Activated CD8-positive, alpha-beta memory T cell treated with anti-CD3 and anti-CD28 coated beads, Interleukin-2, amount 10 ng/mL, durations not matched to agents 7 days and 5 days (primary cell): Measurements from ENCODE around the gene GALNT10. TPM values are rescaled to one million over a fixed set of nuclear protein-coding genes. Genes with fewer than 3 reads are reported as not detected.
"Not testable (repeated sequence)": the region's sequence is repeated elsewhere in the genome, so short reads cannot be mapped to it uniquely, and the experiment has no call there.

Experiments
- ATAC-seq: fragments of 150-1000 bp; cut with Tn5 transposase; one replicate; pipeline ENCODE4 v1.10.0; 2021; ENCODE audit warnings: moderate library complexity
- CTCF ChIA-PET: fragments of 350-600 bp; sonication (Branson Sonifier 250); formaldehyde crosslinking; loops from one replicate; lab custom pipeline; 2021; ENCODE audit warnings: antibody characterized with exemption; lab: Charles Lee
- DNase-seq: peaks from one replicate; pipeline ENCODE4 v3.0.0-alpha.2; 2020
- H3K27ac Mint-ChIP-seq: one replicate; pipeline ENCODE4 v1.8.0; 2021; ENCODE audit warnings: mild to moderate bottlenecking, mixed read lengths
- H3K27me3 Mint-ChIP-seq: one replicate; pipeline ENCODE4 v1.8.0; 2021; ENCODE audit warnings: mixed read lengths
- H3K36me3 Mint-ChIP-seq: one replicate; pipeline ENCODE4 v1.8.0; 2021; ENCODE audit warnings: mild to moderate bottlenecking, mixed read lengths
- H3K4me1 Mint-ChIP-seq: one replicate; pipeline ENCODE4 v1.8.0; 2021; ENCODE audit warnings: mixed read lengths
- H3K4me3 Mint-ChIP-seq: one replicate; pipeline ENCODE4 v1.8.0; 2021; ENCODE audit warnings: mild to moderate bottlenecking, moderate library complexity, mixed read lengths
- H3K9me3 Mint-ChIP-seq: one replicate; pipeline ENCODE4 v1.8.0; 2022; ENCODE audit warnings: low read depth, mixed read lengths
- total RNA-seq, 2 experiments: library from RNA; stranded (reverse); gene quantifications; one replicate each; pipeline ENCODE4 v1.2.3, GENCODE V29; 2021

The GALNT10 gene
- 10 to 100 TPM; 28.4 to 34.8 TPM for total RNA-seq

- CTCF ChIA-PET, result interaction anchor here (0.6 to 7.7 kb wide), 17 partner anchors 9 to 216 kb away, joined by 3 to 119 read pairs (median 6); partner anchors contain the start of genes FAM114A2 and MFAP3
- DNase-seq, result peak; percentile 71
- Mint-ChIP-seq H3K4me1 (peaks cover 37% of the 10 kb centered on the region), H3K4me3 (peak within 1 kb of the TSS; percentile 92), H3K36me3 (peaks cover 10% of the 10 kb centered on the region), H3K27me3 (peaks cover 3% of the 10 kb centered on the region), H3K9me3 (no peaks in the 10 kb centered on the region), H3K27ac (peak within 1 kb of the TSS; percentile 81)
- ATAC-seq, result peak; percentile 80
These were observed at the start of gene GALNT10 for GRCh38 chr5:154190595-154191304. GALNT10 (plus strand) TSS chr5:154190733; CDS start chr5:154190867, 134 bp downstream.

GRCh38 chr5:154141745-154142221, 48.8 kb upstream of the GALNT10 start:
- peaks cover 5% of the 10 kb centered on the region for H3K27me3 Mint-ChIP-seq

GRCh38 chr5:154143211-154143641, 47.3 kb upstream of the GALNT10 start:
- Mint-ChIP-seq H3K9me3 (no peaks in the 10 kb centered on the region), H3K27me3 (peaks cover 5% of the 10 kb centered on the region), H3K4me1 (no peaks in the 10 kb centered on the region), H3K4me3 (no peak overlapping the region), H3K36me3 (no peaks in the 10 kb centered on the region), H3K27ac (no peak overlapping the region)
- CTCF ChIA-PET, result no interaction called here
- no peak for ATAC-seq
- no peak for DNase-seq

More at GRCh38 chr5:154141745-154142221, 48.8 kb upstream of the GALNT10 start:
- ATAC-seq (no peak), DNase-seq (no peak)
- CTCF ChIA-PET, result interaction anchor here (1.3 kb wide), 1 partner anchor 10 kb away, joined by 3 read pairs; no protein-coding TSS in a partner anchor
- H3K27ac Mint-ChIP-seq, result no peak overlapping the region
- no peaks in the 10 kb centered on the region for H3K36me3 Mint-ChIP-seq
- no peaks in the 10 kb centered on the region for H3K9me3 Mint-ChIP-seq
- H3K4me1 Mint-ChIP-seq, result no peaks in the 10 kb centered on the region
- no peak overlapping the region for H3K4me3 Mint-ChIP-seq

- DNase-seq, result no peak
- H3K36me3 Mint-ChIP-seq, result no peaks in the 10 kb centered on the region
- H3K4me3 Mint-ChIP-seq, result no peak overlapping the region
- H3K9me3 Mint-ChIP-seq, result no peaks in the 10 kb centered on the region
- no peak overlapping the region for H3K27ac Mint-ChIP-seq
- no peaks in the 10 kb centered on the region for H3K4me1 Mint-ChIP-seq
- CTCF ChIA-PET, result interaction anchor here (1.1 kb wide), 1 partner anchor 73 kb away, joined by 3 read pairs; no protein-coding TSS in a partner anchor
- ATAC-seq, result no peak
- H3K27me3 Mint-ChIP-seq, result peaks cover 5% of the 10 kb centered on the region
These were observed 45.3 kb upstream of the GALNT10 start for GRCh38 chr5:154145268-154145667.

- ATAC-seq, result no peak
- H3K4me1 Mint-ChIP-seq, result no peaks in the 10 kb centered on the region
- no peak overlapping the region for H3K27ac Mint-ChIP-seq
- H3K27me3 Mint-ChIP-seq, result no peaks in the 10 kb centered on the region
- no peaks in the 10 kb centered on the region for H3K9me3 Mint-ChIP-seq
- H3K4me3 Mint-ChIP-seq, result no peak overlapping the region
- CTCF ChIA-PET, result interaction anchor here (1.0 kb wide), 2 partner anchors 34 to 71 kb away, joined by 3 to 4 read pairs; no protein-coding TSS in a partner anchor
- H3K36me3 Mint-ChIP-seq, result no peaks in the 10 kb centered on the region
- DNase-seq, result no peak
These were observed 44.1 kb upstream of the GALNT10 start for GRCh38 chr5:154146409-154146808.

GRCh38 chr5:154147666-154148065, 42.9 kb upstream of the GALNT10 start:
- CTCF ChIA-PET, result interaction anchor here (1.3 to 1.4 kb wide), 2 partner anchors 12 to 75 kb away, joined by 3 read pairs; no protein-coding TSS in a partner anchor
- no peak overlapping the region for H3K4me3 Mint-ChIP-seq
- H3K27me3 Mint-ChIP-seq, result no peaks in the 10 kb centered on the region

GRCh38 chr5:154150471-154150870, 40.1 kb upstream of the GALNT10 start:
- DNase-seq, CTCF ChIA-PET, ATAC-seq, H3K27me3 Mint-ChIP-seq, H3K27ac Mint-ChIP-seq, H3K4me3 Mint-ChIP-seq, H3K4me1 Mint-ChIP-seq, H3K9me3 Mint-ChIP-seq, H3K36me3 Mint-ChIP-seq: not testable (repeated sequence)

More at GRCh38 chr5:154147666-154148065, 42.9 kb upstream of the GALNT10 start:
- Mint-ChIP-seq H3K9me3 (no peaks in the 10 kb centered on the region), H3K4me1 (no peaks in the 10 kb centered on the region), H3K27ac (no peak overlapping the region), H3K36me3 (no peaks in the 10 kb centered on the region)
- ATAC-seq, result no peak
- no peak for DNase-seq

GRCh38 chr5:154157483-154158378, 32.8 kb upstream of the GALNT10 start:
- no peak for DNase-seq
- H3K9me3 Mint-ChIP-seq, result no peaks in the 10 kb centered on the region
- no peak overlapping the region for H3K27ac Mint-ChIP-seq
- CTCF ChIA-PET, result interaction anchor here (1.1 to 3.3 kb wide), 4 partner anchors 26 to 247 kb away, joined by 3 to 9 read pairs (median 4); no protein-coding TSS in a partner anchor
- H3K4me1 Mint-ChIP-seq, result no peaks in the 10 kb centered on the region
- H3K27me3 Mint-ChIP-seq, result peaks cover 39% of the 10 kb centered on the region
- ATAC-seq, result no peak
- no peak overlapping the region for H3K4me3 Mint-ChIP-seq
- no peaks in the 10 kb centered on the region for H3K36me3 Mint-ChIP-seq

- H3K27me3 Mint-ChIP-seq, result peaks cover 44% of the 10 kb centered on the region
- ATAC-seq (no peak), DNase-seq (no peak)
- H3K9me3 Mint-ChIP-seq, result no peaks in the 10 kb centered on the region
- no peak overlapping the region for H3K27ac Mint-ChIP-seq
- no peaks in the 10 kb centered on the region for H3K36me3 Mint-ChIP-seq
- CTCF ChIA-PET, result interaction anchor here (1.3 to 3.3 kb wide), 2 partner anchors 27 to 86 kb away, joined by 3 to 9 read pairs; no protein-coding TSS in a partner anchor
- H3K4me3 Mint-ChIP-seq, result no peak overlapping the region
- no peaks in the 10 kb centered on the region for H3K4me1 Mint-ChIP-seq
These were observed 32.2 kb upstream of the GALNT10 start for GRCh38 chr5:154158379-154158737.

- H3K27ac Mint-ChIP-seq, result no peak overlapping the region
- no peaks in the 10 kb centered on the region for H3K4me1 Mint-ChIP-seq
- ATAC-seq, result no peak
- H3K9me3 Mint-ChIP-seq, result no peaks in the 10 kb centered on the region
- H3K27me3 Mint-ChIP-seq, result peaks cover 50% of the 10 kb centered on the region
- H3K4me3 Mint-ChIP-seq, result no peak overlapping the region
- CTCF ChIA-PET, result interaction anchor here (0.9 to 3.3 kb wide), 3 partner anchors 28 to 87 kb away, joined by 3 to 9 read pairs (median 3); no protein-coding TSS in a partner anchor
- DNase-seq, result no peak
- no peaks in the 10 kb centered on the region for H3K36me3 Mint-ChIP-seq
These were observed 31.2 kb upstream of the GALNT10 start for GRCh38 chr5:154159343-154159742.

GRCh38 chr5:154162539-154163151, 27.9 kb upstream of the GALNT10 start:
- Mint-ChIP-seq H3K27me3 (peaks cover 49% of the 10 kb centered on the region), H3K36me3 (no peaks in the 10 kb centered on the region), H3K4me3 (no peak overlapping the region), H3K4me1 (no peaks in the 10 kb centered on the region), H3K27ac (no peak overlapping the region), H3K9me3 (no peaks in the 10 kb centered on the region)
- CTCF ChIA-PET, result interaction anchor here (0.9 to 1.4 kb wide), 3 partner anchors 12 to 188 kb away, joined by 3 to 6 read pairs (median 5); no protein-coding TSS in a partner anchor
- ATAC-seq (no peak), DNase-seq (no peak)

GRCh38 chr5:154163327-154164248, 26.9 kb upstream of the GALNT10 start:
- H3K4me3 Mint-ChIP-seq, result no peak overlapping the region

More at GRCh38 chr5:154163327-154164248, 26.9 kb upstream of the GALNT10 start:
- Mint-ChIP-seq H3K36me3 (no peaks in the 10 kb centered on the region), H3K27me3 (peaks cover 43% of the 10 kb centered on the region), H3K27ac (no peak overlapping the region), H3K4me1 (no peaks in the 10 kb centered on the region), H3K9me3 (no peaks in the 10 kb centered on the region)
- DNase-seq (no peak), ATAC-seq (no peak)
- CTCF ChIA-PET, result interaction anchor here (0.9 to 1.4 kb wide), 5 partner anchors 11 to 189 kb away, joined by 3 to 6 read pairs (median 5); partner anchors contain the start of genes FAM114A2 and MFAP3
